ENCODE measurements around the gene TNPO1. TPM values are rescaled to one million over a fixed set of nuclear protein-coding genes. Genes with fewer than 3 reads are reported as not detected.

TNPO1 gene
- total RNA-seq, 2 experiments from 2014 or later = 69.6 to 74.7 TPM

- H3K27me3 Mint-ChIP-seq = no peaks in the 10 kb centered on the region
- Histone ChIP-seq H3K27me3 (ENCODE audit: control insufficient read depth in 1 of 2, insufficient read depth in 2 of 2, low read length in 2 of 2) (no peaks in the 10 kb centered on the region), H3K9me3 (ENCODE audit: control insufficient read depth in 1 of 2, insufficient read depth in 1 of 2, low read length in 2 of 2) (no peaks in the 10 kb centered on the region), H3K4me1 (ENCODE audit: insufficient read depth, low read length) (no peaks in the 10 kb centered on the region), H3K36me3 (ENCODE audit: insufficient read depth, low read length) (peaks cover 78% of the 10 kb centered on the region), H3K27ac (ENCODE audit: low read depth in 1 of 2, low read length in 2 of 2) (no peak overlapping the region), H3K4me3 (ENCODE audit: low read length) (no peak overlapping the region)
- intact Hi-C loops (cut with DNase I, micrococcal nuclease) = no loop called here
- DNase-seq (no peak), ATAC-seq (ENCODE audit: poor library complexity) (no peak)
- POLR2A ChIA-PET = interaction anchor here (0.9 kb wide), 1 partner anchor 62 kb away, joined by 3 read pairs; no protein-coding TSS in a partner anchor
- H3K36me3 Mint-ChIP-seq (ENCODE audit: low read depth) = peaks cover 95% of the 10 kb centered on the region
- H3K4me1 Mint-ChIP-seq (ENCODE audit: low read depth) = peaks cover 10% of the 10 kb centered on the region
- no peak overlapping the region for H3K4me3 Mint-ChIP-seq
- H3K27ac Mint-ChIP-seq = no peak overlapping the region
- no peaks in the 10 kb centered on the region for H3K9me3 Mint-ChIP-seq
- TF ChIP-seq CTCF (IDR thresholded peaks at IDR 0.05) = no peak
- CTCF ChIA-PET = no interaction called here
Measured at GRCh38 chr5:72878854-72879253, 62.4 kb downstream of the TNPO1 start.

GRCh38 chr5:72882989-72883388, 66.5 kb downstream of the TNPO1 start:
- ChIA-PET POLR2A (no interaction called here), CTCF (no interaction called here)
- no peaks in the 10 kb centered on the region for H3K27me3 Mint-ChIP-seq
- ATAC-seq (ENCODE audit: poor library complexity) (no peak), DNase-seq (no peak)
- Histone ChIP-seq H3K27ac (ENCODE audit: low read depth in 1 of 2, low read length in 2 of 2) (no peak overlapping the region), H3K4me3 (ENCODE audit: low read length) (no peak overlapping the region), H3K27me3 (ENCODE audit: control insufficient read depth in 1 of 2, insufficient read depth in 2 of 2, low read length in 2 of 2) (no peaks in the 10 kb centered on the region), H3K9me3 (ENCODE audit: control insufficient read depth in 1 of 2, insufficient read depth in 1 of 2, low read length in 2 of 2) (no peaks in the 10 kb centered on the region), H3K4me1 (ENCODE audit: insufficient read depth, low read length) (no peaks in the 10 kb centered on the region), H3K36me3 (ENCODE audit: insufficient read depth, low read length) (peaks cover 86% of the 10 kb centered on the region)
- no peak overlapping the region for H3K4me3 Mint-ChIP-seq
- peaks cover 96% of the 10 kb centered on the region for H3K36me3 Mint-ChIP-seq (ENCODE audit: low read depth)
- peaks cover 3% of the 10 kb centered on the region for H3K4me1 Mint-ChIP-seq (ENCODE audit: low read depth)
- H3K9me3 Mint-ChIP-seq = no peaks in the 10 kb centered on the region
- no peak overlapping the region for H3K27ac Mint-ChIP-seq
- TF ChIP-seq CTCF (IDR thresholded peaks at IDR 0.05) = no peak
- intact Hi-C loops (cut with DNase I, micrococcal nuclease) = no loop called here

DNA sequence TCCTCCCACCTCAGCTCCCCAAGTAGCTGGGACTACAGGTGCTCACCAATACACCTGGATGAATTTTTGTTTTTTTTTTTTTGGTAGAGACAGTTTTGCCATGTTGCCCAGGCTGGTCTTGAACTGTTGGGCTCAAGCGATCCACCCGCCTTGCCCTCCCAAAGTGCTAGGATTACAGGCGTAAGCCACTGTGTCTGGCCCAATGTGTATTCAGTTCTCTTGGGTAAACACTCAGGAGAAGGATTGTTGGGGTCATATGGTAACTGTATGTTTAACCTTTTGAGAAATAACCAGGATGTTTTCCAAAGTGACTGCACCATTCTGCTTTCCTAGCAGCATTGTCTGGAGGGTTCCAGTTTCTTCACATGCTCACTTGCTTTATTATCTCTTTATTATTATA, 67.4 kb downstream of the TNPO1 start:
- no peak for TF ChIP-seq CTCF (IDR thresholded peaks at IDR 0.05)
- H3K4me1 ChIP-seq (ENCODE audit: insufficient read depth, low read length) = no peaks in the 10 kb centered on the region
- ATAC-seq (ENCODE audit: poor library complexity) (no peak), DNase-seq (no peak)
- H3K4me3 Mint-ChIP-seq = no peak overlapping the region
- H3K27me3 ChIP-seq (ENCODE audit: control insufficient read depth in 1 of 2, insufficient read depth in 2 of 2, low read length in 2 of 2) = no peaks in the 10 kb centered on the region
- H3K27me3 Mint-ChIP-seq = no peaks in the 10 kb centered on the region
- no peak overlapping the region for H3K27ac Mint-ChIP-seq
- H3K27ac ChIP-seq (ENCODE audit: low read depth in 1 of 2, low read length in 2 of 2) = no peak overlapping the region
- no peak overlapping the region for H3K4me3 ChIP-seq (ENCODE audit: low read length)
- no peaks in the 10 kb centered on the region for H3K9me3 ChIP-seq (ENCODE audit: control insufficient read depth in 1 of 2, insufficient read depth in 1 of 2, low read length in 2 of 2)
- H3K4me1 Mint-ChIP-seq (ENCODE audit: low read depth) = no peaks in the 10 kb centered on the region
- intact Hi-C loops (cut with DNase I, micrococcal nuclease) = no loop called here
- peaks cover 95% of the 10 kb centered on the region for H3K36me3 Mint-ChIP-seq (ENCODE audit: low read depth)
- POLR2A ChIA-PET = no interaction called here
- H3K36me3 ChIP-seq (ENCODE audit: insufficient read depth, low read length) = peaks cover 86% of the 10 kb centered on the region
- CTCF ChIA-PET = no interaction called here
- H3K9me3 Mint-ChIP-seq = no peaks in the 10 kb centered on the region

Data from CD4-positive, alpha-beta T cell (primary cell).